GM12878 (cell line): ENCODE results near the gene DNAAF1. TPM values are rescaled to one million over a fixed set of nuclear protein-coding genes. Genes with fewer than 3 reads are reported as not detected.

Experiments
- ATAC-seq: fragments of 200-7000 bp; cut with Tn5 transposase; 3 replicates; pipeline ENCODE4 v1.9.1; 2020; ENCODE audit warnings: mild to moderate bottlenecking, moderate library complexity
- BruUV-seq: library from RNA; stranded (reverse); fragments of 400-500 nt; replicated peaks from 2 replicates; lab custom pipeline; 2021; lab: Mats Ljungman, UMichigan
- CTCF ChIA-PET: fragments of 300-600 bp; sonication (Branson Sonifier 250); formaldehyde crosslinking; extraction: SDS; loops from one replicate; lab custom pipeline; 2021; ENCODE audit warnings: inconsistent platforms; lab: Yijun Ruan, JAX
- POLR2A ChIA-PET: fragments of 350-600 bp; formaldehyde crosslinking; extraction: SDS; loops from one replicate; lab custom pipeline; 2021; ENCODE audit warnings: inconsistent platforms; lab: Charles Lee
- RAD21 ChIA-PET: fragments of 300-600 bp; sonication (Branson Sonifier 250); formaldehyde crosslinking; loops from one replicate; lab custom pipeline; 2023; ENCODE audit warnings: antibody characterized with exemption; ENCODE audit not compliant: unreplicated experiment; lab: Charles Lee
- SMC1A ChIA-PET: fragments of 300-600 bp; sonication (Branson Sonifier 250); formaldehyde crosslinking; loops from one replicate; lab custom pipeline; 2023; ENCODE audit not compliant: unreplicated experiment, uncharacterized antibody; lab: Charles Lee
- DNase-seq: peaks from one replicate; pipeline ENCODE4 v3.0.0-alpha.2; 2011; ENCODE audit warnings: low read depth, low spot score
- FAIRE-seq: peaks from 3 replicates; lab custom pipeline; 2011; peaks lifted over from hg19 to GRCh38; lab: Jason Lieb, UNC
- H2AFZ ChIP-seq: 2 replicates; pipeline ENCODE4 v1.6.0; 2011; ENCODE audit warnings: low read depth, low read length, control low read depth; ENCODE audit not compliant: control insufficient read depth
- H3K27ac ChIP-seq: 2 replicates; pipeline ENCODE4 v1.5.1; 2011; ENCODE audit warnings: control low read depth; ENCODE audit not compliant: control insufficient read depth, insufficient read depth
- H3K27me3 ChIP-seq, 2 experiments: replicated peaks in 1 of 2; 2 replicates each; pipeline versions ENCODE4 v1.6.0 to v1.6.1; 2011; ENCODE audit warnings: low read length in 1 of 2; ENCODE audit not compliant: control insufficient read depth in 2 of 2, insufficient read depth in 2 of 2
- H3K36me3 ChIP-seq, 2 experiments: 2 replicates each; pipeline ENCODE4 v1.5.1; 2011; ENCODE audit warnings: low read length in 1 of 2; ENCODE audit not compliant: control insufficient read depth in 2 of 2, insufficient read depth in 2 of 2
- H3K4me1 ChIP-seq: 2 replicates; pipeline ENCODE4 v1.6.1; 2011; ENCODE audit warnings: mild to moderate bottlenecking, low read length, moderate library complexity, mixed read lengths; ENCODE audit not compliant: control insufficient read depth, insufficient read depth
- H3K4me2 ChIP-seq: 2 replicates; pipeline ENCODE4 v1.6.0; 2011; ENCODE audit warnings: control low read depth; ENCODE audit not compliant: control insufficient read depth, insufficient read depth
- H3K4me3 ChIP-seq: fragments of 200-600 bp; sonication (generic); 2 replicates; pipeline ENCODE4 v1.5.1; 2016
- H3K79me2 ChIP-seq: 2 replicates; pipeline ENCODE4 v1.6.0; 2011; ENCODE audit warnings: low read length; ENCODE audit not compliant: control insufficient read depth, insufficient read depth
- H3K9ac ChIP-seq: 2 replicates; pipeline ENCODE4 v1.8.0; 2011; ENCODE audit warnings: low read length, control low read depth, mixed read lengths; ENCODE audit not compliant: control insufficient read depth, insufficient read depth
- H3K9me3 ChIP-seq: replicated peaks from 3 replicates; pipeline ENCODE4 v1.5.1; 2011; ENCODE audit warnings: mild to moderate bottlenecking, low read length; ENCODE audit not compliant: control insufficient read depth, insufficient read depth
- H4K20me1 ChIP-seq: 2 replicates; pipeline ENCODE4 v1.6.0; 2011; ENCODE audit not compliant: control insufficient read depth, insufficient read depth
- GABPA ChIP-seq: IDR thresholded peaks from 2 replicates; pipeline ENCODE4 v1.6.1; 2014; ENCODE audit warnings: antibody characterized with exemption, low read depth, mild to moderate bottlenecking, inconsistent platforms
- POLR2AphosphoS2 ChIP-seq: IDR thresholded peaks from 2 replicates; pipeline ENCODE4 v1.6.1; 2011; ENCODE audit warnings: low read depth, mild to moderate bottlenecking, low read length, improper control_type of control experiment, moderate library complexity
- POLR2AphosphoS5 ChIP-seq: IDR thresholded peaks from 2 replicates; pipeline ENCODE4 v1.6.1; 2011; ENCODE audit warnings: mild to moderate bottlenecking, low read length, inconsistent platforms
- STAT1 ChIP-seq: fragments of 450-650 bp; conservative IDR thresholded peaks from 2 replicates; pipeline ENCODE4 v1.6.1; 2014; ENCODE audit warnings: antibody characterized with exemption, mild to moderate bottlenecking
- ZNF687 ChIP-seq: fragments of 450-650 bp; IDR thresholded peaks from 2 replicates; pipeline ENCODE4 v1.6.1; 2017; ENCODE audit warnings: mild to moderate bottlenecking, moderate library complexity
- WGBS: methylation state at CpG from one replicate; pipeline ENCODE4 v1.1.6; 2016; ENCODE audit warnings: low lambda C conversion rate; ENCODE audit not compliant: insufficient replicate concordance, insufficient coverage; ENCODE audit errors: missing lambda C conversion rate; 5-methylcytosine and 5-hydroxymethylcytosine counted together
- in situ Hi-C: fragments of 300-500 bp; cut with MboI; formaldehyde crosslinking; loops from 9 replicates; pipeline ENCODE4 v1.14.3; 2018; ENCODE audit warnings: mixed read lengths
- intact Hi-C: fragments of 100-400 bp; cut with micrococcal nuclease; formaldehyde crosslinking; loops from one replicate; pipeline ENCODE4 v1.14.2; 2022; ENCODE audit not compliant: unreplicated experiment
- polyA plus RNA-seq, 11 experiments: library from polyadenylated mRNA; depleted of rRNA in 4 of 11; unstranded in 6 of 11; stranded (reverse) in 5 of 11; fragments of >200 nt; fragmentation: Nextera tagmentation in 4 of 11; fragmentation: Illumina TruSeq in 1 of 11; extraction: Ambion mirVana in 4 of 11; extraction: Trizol in 1 of 11; gene quantifications; 1 replicate in 1 of 11; 2 replicates in 10 of 11; pipeline versions ENCODE4 v1.2.1 to v1.2.3, GENCODE V29; 2011 to 2016; ENCODE audit warnings: inconsistent platforms in 2 of 11, missing spikeins in 2 of 11, low read depth in 1 of 11
- total RNA-seq, 4 experiments: library from RNA; depleted of rRNA in 3 of 4; stranded (reverse); fragments of >200 nt in 3 of 4; fragmentation: Illumina TruSeq in 1 of 4; extraction: Trizol in 1 of 4; gene quantifications; 2 replicates each; pipeline versions ENCODE4 v1.2.1 to v1.2.3, GENCODE V29; 2013 to 2021

Gene DNAAF1
- total and polyA plus RNA-seq, 10 of the 15 experiments (the other 5 are each of a cell fraction or from before 2014, with no cell fraction given), result 0.02 to 0.76 (median 0.08) TPM; not detected in 6

- 0% methylated on average over 1 of the region's 1 CpG for WGBS
- H3K9me3 ChIP-seq, result no peaks in the 10 kb centered on the region
- FAIRE-seq (no peak), DNase-seq (no peak), ATAC-seq (no peak)
- RAD21 ChIA-PET, result no interaction called here
- no peak overlapping the region for H2AFZ ChIP-seq
- intact Hi-C loops, result no loop called here
- H3K36me3 ChIP-seq, result no peaks in the 10 kb centered on the region
- CTCF ChIA-PET, result no interaction called here
- H3K27ac ChIP-seq, result no peak overlapping the region
- peaks cover 0 to 2% of the 10 kb centered on the region in 2 experiments; a peak in 1 of 4 replicates for H3K27me3 ChIP-seq
- no peak overlapping the region for H3K9ac ChIP-seq
- H3K4me3 ChIP-seq, result no peak overlapping the region
- no peaks in the 10 kb centered on the region for H3K4me1 ChIP-seq
- TF ChIP-seq ZNF687 (no peak), STAT1 (no peak), GABPA (no peak), POLR2AphosphoS2 (no peak), POLR2AphosphoS5 (no peak)
- POLR2A ChIA-PET, result no interaction called here
- H3K79me2 ChIP-seq, result no peaks in the 10 kb centered on the region
- BruUV-seq, result no TSS peak
- SMC1A ChIA-PET, result no interaction called here
- no peaks in the 10 kb centered on the region for H4K20me1 ChIP-seq
- no peak overlapping the region for H3K4me2 ChIP-seq
- in situ Hi-C loops, result no loop called here
Observed at GRCh38 chr16:84159800-84160199, 14.7 kb downstream of the DNAAF1 start.
